AG09319 (cell line): ENCODE results near the gene CLASP1.
"Not testable (repeated sequence)": the region's sequence is repeated elsewhere in the genome, so short reads cannot be mapped to it uniquely, and the experiment has no call there.

ENCODE experiments used
- DNase-seq: peaks from one replicate; pipeline ENCODE4 v3.0.0-alpha.2; 2010; ENCODE audit warnings: low read depth; ENCODE audit errors: extremely low read depth
- TF ChIP-seq, protein P1 (sequence below): IDR thresholded peaks from 2 replicates; pipeline ENCODE4 v1.5.1; 2011; ENCODE audit warnings: low read depth, mild to moderate bottlenecking, inconsistent platforms, low read length, moderate library complexity

Gene CLASP1

DNA sequence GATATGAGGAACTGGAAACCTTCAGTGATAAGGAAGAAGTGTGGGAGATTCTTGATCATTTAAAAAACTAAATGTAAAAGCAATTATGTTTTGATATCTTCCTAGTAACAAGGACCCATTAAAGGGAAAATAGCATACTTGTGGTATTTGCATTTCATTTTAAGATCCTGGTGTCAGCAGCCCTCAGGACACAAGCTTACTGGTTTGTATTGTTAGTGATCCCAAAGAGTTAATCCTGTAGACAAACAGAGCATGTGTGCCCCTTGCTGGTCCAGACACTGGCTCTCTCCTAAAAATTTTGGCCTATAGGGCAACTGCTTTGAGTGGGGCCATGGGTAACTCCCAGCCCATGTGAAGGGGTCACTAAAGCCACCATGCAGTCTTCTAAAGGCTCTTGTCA is 263.2 kb downstream of the CLASP1 start:
- TF ChIP-seq, protein P1, sequence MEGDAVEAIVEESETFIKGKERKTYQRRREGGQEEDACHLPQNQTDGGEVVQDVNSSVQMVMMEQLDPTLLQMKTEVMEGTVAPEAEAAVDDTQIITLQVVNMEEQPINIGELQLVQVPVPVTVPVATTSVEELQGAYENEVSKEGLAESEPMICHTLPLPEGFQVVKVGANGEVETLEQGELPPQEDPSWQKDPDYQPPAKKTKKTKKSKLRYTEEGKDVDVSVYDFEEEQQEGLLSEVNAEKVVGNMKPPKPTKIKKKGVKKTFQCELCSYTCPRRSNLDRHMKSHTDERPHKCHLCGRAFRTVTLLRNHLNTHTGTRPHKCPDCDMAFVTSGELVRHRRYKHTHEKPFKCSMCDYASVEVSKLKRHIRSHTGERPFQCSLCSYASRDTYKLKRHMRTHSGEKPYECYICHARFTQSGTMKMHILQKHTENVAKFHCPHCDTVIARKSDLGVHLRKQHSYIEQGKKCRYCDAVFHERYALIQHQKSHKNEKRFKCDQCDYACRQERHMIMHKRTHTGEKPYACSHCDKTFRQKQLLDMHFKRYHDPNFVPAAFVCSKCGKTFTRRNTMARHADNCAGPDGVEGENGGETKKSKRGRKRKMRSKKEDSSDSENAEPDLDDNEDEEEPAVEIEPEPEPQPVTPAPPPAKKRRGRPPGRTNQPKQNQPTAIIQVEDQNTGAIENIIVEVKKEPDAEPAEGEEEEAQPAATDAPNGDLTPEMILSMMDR = no peak
- DNase-seq = no peak

DNA sequence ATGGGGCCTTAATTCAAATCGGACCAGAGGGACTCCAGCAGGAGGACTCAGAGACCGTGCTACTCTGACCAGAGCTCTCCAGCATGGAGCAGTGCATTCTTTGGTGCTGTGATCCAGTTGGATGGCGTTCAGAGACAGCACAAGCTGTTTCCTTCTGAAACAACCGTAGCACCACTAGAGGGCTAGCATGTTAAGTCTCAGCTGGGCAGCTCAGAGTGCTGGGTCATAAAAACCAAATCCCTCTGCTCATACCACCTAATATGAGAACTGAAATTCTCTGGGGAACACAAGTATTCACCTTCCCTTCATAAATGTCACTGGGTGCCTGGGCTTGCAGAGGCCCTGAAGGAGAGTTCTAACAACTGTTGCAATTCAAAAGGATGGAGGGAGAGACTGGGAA is 266.5 kb downstream of the CLASP1 start:
- TF ChIP-seq, protein P1 = no peak
- DNase-seq = no peak

DNA sequence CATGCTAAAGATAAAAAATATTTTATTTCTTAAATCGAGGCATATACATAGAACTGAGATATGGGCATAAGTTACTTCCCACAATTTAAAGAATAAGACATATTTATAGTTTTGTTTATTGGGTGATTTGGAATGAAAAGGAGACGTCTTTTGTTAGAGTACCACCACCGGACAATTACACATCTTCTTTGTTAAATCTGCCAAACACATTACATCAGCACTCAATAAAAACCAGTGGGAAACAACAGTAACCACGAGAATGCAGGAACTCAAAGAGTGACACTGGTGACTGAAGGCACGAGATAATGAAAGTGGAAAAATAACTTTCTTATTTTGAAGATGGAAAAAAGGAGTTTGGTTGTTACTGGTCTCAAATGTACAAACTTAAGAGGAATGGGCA is 271.6 kb downstream of the CLASP1 start:
- no peak for DNase-seq
- TF ChIP-seq, protein P1 = no peak

DNA sequence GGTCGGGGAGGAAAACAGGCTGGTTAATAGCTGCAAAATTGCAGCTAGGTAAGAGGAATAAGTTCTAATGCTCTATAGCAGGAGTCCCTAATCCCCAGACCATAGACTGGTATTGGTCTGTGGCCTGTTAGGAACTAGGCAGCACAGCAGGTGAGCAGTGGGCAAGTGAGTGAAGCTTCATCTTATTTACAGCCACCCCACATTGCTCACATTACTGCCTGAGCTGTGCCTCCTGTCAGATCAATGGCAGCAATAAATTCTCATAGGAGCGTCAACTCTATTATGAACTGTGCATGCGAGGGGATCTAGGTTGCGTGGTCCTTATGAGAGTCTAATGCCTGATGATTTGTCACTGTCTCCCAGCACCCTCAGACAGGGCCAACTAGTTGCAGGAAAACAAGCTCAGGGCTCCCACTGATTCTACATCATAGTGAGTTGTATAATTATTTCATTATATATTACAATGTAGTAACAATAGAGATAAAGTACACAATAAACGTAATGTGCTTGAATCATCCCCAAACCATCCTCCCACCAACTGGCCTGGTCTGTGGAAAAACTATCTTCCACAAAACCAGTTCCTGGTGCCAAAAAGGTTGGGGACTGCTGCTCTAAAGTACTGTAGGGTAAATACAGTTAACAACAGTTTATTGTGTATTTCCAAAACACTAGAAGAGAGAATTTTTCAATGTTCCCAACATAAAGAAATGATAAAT is 272.6 kb downstream of the CLASP1 start:
- DNase-seq = no peak
- TF ChIP-seq, protein P1 = no peak

DNA sequence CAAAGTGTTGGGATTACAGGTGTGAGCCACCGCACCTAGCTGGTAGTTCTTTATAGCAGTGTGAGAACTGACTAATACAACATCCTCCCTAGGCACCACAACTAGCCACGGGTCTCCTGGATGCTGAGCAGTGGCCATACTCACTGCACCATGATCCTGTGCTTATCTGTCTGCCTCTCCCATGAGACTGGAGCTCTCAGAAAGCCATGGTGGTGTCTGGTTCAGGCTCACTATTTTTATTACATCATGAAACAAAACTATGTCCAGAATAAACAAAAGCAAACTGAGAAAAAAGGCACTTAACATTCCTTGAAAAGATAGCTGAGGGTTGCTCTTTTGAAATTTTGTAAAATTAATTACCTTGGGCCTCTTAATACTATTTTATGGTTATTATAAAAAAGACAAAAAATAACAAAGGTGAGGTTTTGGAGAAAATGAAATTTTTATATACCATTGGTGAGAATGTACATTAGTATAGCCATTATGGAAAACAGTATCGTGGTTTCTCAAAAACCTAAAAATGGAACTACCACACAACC is 273.6 kb downstream of the CLASP1 start:
- no peak for DNase-seq
- TF ChIP-seq, protein P1 = no peak

DNA sequence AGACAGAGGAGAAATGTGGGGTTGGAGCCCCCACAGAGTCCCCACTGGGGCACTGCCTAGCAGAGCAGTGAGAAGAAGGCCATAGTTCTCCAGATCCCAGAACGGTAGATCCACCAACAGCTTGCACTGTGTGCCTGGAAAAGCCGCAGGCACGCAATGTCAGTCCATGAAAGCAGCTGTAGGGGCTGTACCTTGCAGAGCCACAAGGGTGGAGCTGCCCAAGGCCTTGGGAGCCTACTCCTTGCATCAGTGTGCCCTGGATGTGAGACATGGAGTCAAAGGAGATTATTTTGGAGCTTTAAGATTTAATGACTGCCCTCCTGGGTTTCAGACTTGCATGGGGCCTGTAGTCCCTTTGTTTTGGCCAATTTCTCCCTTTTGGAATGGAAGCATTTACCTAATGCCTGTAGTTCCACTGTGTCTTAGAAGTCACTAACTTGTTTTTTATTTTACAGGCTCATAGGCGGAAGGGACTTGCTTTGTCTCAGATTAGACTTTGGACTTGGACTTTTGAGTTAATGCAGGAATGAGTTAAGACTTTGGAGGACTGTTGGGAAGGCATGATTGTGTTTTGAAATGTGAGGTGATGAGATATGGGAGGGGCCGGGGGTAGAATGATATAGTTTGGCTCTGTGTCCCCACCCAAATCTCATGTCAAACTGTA is 274.7 kb downstream of the CLASP1 start:
- DNase-seq = not testable (repeated sequence)

DNA sequence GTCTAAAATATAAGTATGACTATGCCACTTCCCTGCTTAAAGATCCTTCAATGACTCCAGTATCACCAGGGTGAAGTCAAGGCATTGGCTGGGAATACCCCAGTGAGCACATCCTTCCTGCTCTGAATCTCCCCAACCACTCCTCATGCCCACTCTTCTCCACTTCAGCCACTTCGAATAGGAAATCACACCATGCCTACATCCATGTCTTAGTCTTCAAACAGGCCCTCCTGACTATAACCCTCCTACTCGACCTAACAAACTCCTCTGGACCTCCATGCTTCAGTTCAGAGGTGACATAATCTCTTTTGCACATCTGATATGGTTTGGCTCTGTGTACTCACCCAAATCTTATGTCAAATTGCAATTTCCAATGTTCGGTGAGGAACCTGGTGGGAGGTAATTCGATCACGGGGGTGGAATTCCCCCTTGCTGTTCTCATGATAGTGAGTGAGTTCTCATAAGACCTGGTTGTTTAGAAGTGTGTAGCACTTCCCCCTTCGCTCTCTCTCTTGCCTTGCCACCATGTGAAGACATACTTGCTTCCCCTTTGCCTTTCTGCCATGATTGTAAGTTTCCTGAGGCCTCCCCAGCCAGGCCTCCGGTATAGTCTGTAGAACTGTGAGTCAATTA is 276.4 kb downstream of the CLASP1 start:
- DNase-seq = no peak
- TF ChIP-seq, protein P1 = no peak
